Endothelial cell of umbilical vein (primary cell): ENCODE data around the gene AUTS2. TPM values are rescaled to one million over a fixed set of nuclear protein-coding genes. Genes with fewer than 3 reads are reported as not detected.

Source experiments
- BruUV-seq: library from RNA; stranded (reverse); fragments of 400-500 nt; replicated peaks from 2 replicates; lab custom pipeline; 2021; lab: Mats Ljungman, UMichigan
- CTCF ChIA-PET: fragments of 300-600, 350-600 bp; sonication (Branson Sonifier 250); formaldehyde crosslinking; loops from one replicate; lab custom pipeline; 2021; ENCODE audit warnings: antibody characterized with exemption, inconsistent platforms; lab: Charles Lee
- POLR2A ChIA-PET: fragments of 300-600, 350-600 bp; sonication (Branson Sonifier 250); formaldehyde crosslinking; loops from one replicate; lab custom pipeline; 2021; ENCODE audit warnings: antibody characterized with exemption, inconsistent platforms; lab: Charles Lee
- DNase-seq: peaks from one replicate; pipeline ENCODE4 v3.0.0-alpha.2; 2011; ENCODE audit warnings: low read depth, low spot score
- FAIRE-seq: peaks from 2 replicates; lab custom pipeline; 2011; peaks lifted over from hg19 to GRCh38; lab: Jason Lieb, UNC
- H2AFZ ChIP-seq: 2 replicates; pipeline ENCODE4 v1.6.0; 2012; ENCODE audit warnings: low read depth, low read length, control low read depth, inconsistent platforms
- H3K27ac ChIP-seq: 2 replicates; pipeline ENCODE4 v1.5.1; 2011; ENCODE audit warnings: low read depth, mild to moderate bottlenecking, control low read depth, low read length, moderate library complexity; ENCODE audit not compliant: insufficient read depth
- H3K27me3 ChIP-seq, 2 experiments: 2 replicates each; pipeline versions ENCODE4 v1.6.0 to v1.6.1; 2011; ENCODE audit warnings: low read length in 2 of 2, mixed read lengths in 1 of 2; ENCODE audit not compliant: control insufficient read depth in 2 of 2, insufficient read depth in 2 of 2
- H3K36me3 ChIP-seq, 2 experiments: 2 replicates in 1 of 2; 3 replicates in 1 of 2; pipeline ENCODE4 v1.5.1; 2011; ENCODE audit warnings: low read length in 2 of 2, mild to moderate bottlenecking in 1 of 2, moderate library complexity in 1 of 2; ENCODE audit not compliant: control insufficient read depth in 2 of 2, insufficient read depth in 2 of 2; ENCODE audit errors: extremely low read depth in 1 of 2
- H3K4me1 ChIP-seq: 3 replicates; pipeline ENCODE4 v1.5.1; 2011; ENCODE audit warnings: mild to moderate bottlenecking, low read length; ENCODE audit not compliant: control insufficient read depth, insufficient read depth; ENCODE audit errors: extremely low read depth
- H3K4me2 ChIP-seq: 2 replicates; pipeline ENCODE4 v1.6.1; 2011; ENCODE audit warnings: low read length, control low read depth, mixed read lengths; ENCODE audit not compliant: insufficient read depth
- H3K4me3 ChIP-seq, 3 experiments: fragments of 200-600 bp in 1 of 3; sonication (generic), shearing (Covaris generic) in 1 of 3; replicated peaks in 1 of 3; 2 replicates each; pipeline ENCODE4 v1.5.1; 2011 to 2016; ENCODE audit warnings: control low read depth in 3 of 3, low read length in 3 of 3, mild to moderate bottlenecking in 2 of 3, inconsistent platforms in 1 of 3, low read depth in 1 of 3, moderate library complexity in 1 of 3; ENCODE audit not compliant: insufficient read depth in 1 of 3
- H3K79me2 ChIP-seq: 2 replicates; pipeline ENCODE4 v1.6.0; 2012; ENCODE audit warnings: low read length, inconsistent platforms; ENCODE audit not compliant: control insufficient read depth, insufficient read depth
- H3K9ac ChIP-seq: replicated peaks from 2 replicates; pipeline ENCODE3; 2011; ENCODE audit warnings: low read length, control low read depth; ENCODE audit not compliant: insufficient read depth; ENCODE audit errors: extremely low read depth
- H3K9me1 ChIP-seq: replicated peaks from 3 replicates; pipeline ENCODE4 v1.6.0; 2011; ENCODE audit warnings: mild to moderate bottlenecking, low read length; ENCODE audit not compliant: control insufficient read depth, insufficient read depth; ENCODE audit errors: extremely low read depth
- H3K9me3 ChIP-seq: replicated peaks from 2 replicates; pipeline ENCODE4 v1.5.1; 2012; ENCODE audit warnings: low read length, inconsistent platforms; ENCODE audit not compliant: control insufficient read depth, insufficient read depth
- H4K20me1 ChIP-seq: replicated peaks from 2 replicates; pipeline ENCODE3; 2011; ENCODE audit warnings: mild to moderate bottlenecking, low read length; ENCODE audit not compliant: control insufficient read depth, insufficient read depth; ENCODE audit errors: extremely low read depth
- EZH2 ChIP-seq: IDR thresholded peaks from 2 replicates; pipeline ENCODE4 v1.6.1; 2012; ENCODE audit warnings: borderline replicate concordance, low read depth, mild to moderate bottlenecking, moderate library complexity, low read length, inconsistent platforms; ENCODE audit not compliant: severe bottlenecking
- FOS ChIP-seq: IDR thresholded peaks from 2 replicates; pipeline ENCODE4 v1.6.1; 2011; ENCODE audit warnings: mild to moderate bottlenecking, low read length, moderate library complexity, borderline replicate concordance; ENCODE audit not compliant: insufficient read depth
- GATA2 ChIP-seq: IDR thresholded peaks from 2 replicates; pipeline ENCODE4 v1.7.0; 2011; ENCODE audit warnings: low read depth, mild to moderate bottlenecking, moderate library complexity, mixed read lengths, low read length; ENCODE audit not compliant: insufficient read length, insufficient read depth
- JUN ChIP-seq: IDR thresholded peaks from 2 replicates; pipeline ENCODE4 v1.6.1; 2011; ENCODE audit warnings: borderline replicate concordance, low read depth; ENCODE audit not compliant: insufficient read length, insufficient read depth
- MYC ChIP-seq: IDR thresholded peaks from one replicate; pipeline ENCODE4 v1.6.1; 2011; ENCODE audit warnings: mild to moderate bottlenecking, low read depth, low read length
- POLR2A ChIP-seq: IDR thresholded peaks from 2 replicates; pipeline ENCODE4 v1.6.1; 2012; ENCODE audit warnings: low read depth, mild to moderate bottlenecking, control low read depth, low read length
- POLR2AphosphoS5 ChIP-seq: IDR thresholded peaks from 2 replicates; pipeline ENCODE4 v1.6.1; 2012; ENCODE audit warnings: low read depth, mild to moderate bottlenecking, control low read depth, low read length, moderate library complexity; ENCODE audit not compliant: insufficient read depth
- dilution Hi-C: fragments of 300-500 bp; cut with MboI; formaldehyde crosslinking; loops from one replicate; pipeline ENCODE4 v1.15.0; 2019; ENCODE audit warnings: low sequenced_read_pairs; ENCODE audit not compliant: extremely low pct_ligation_motif_present
- intact Hi-C: fragments of 100-400 bp; cut with micrococcal nuclease; formaldehyde crosslinking; loops from one replicate; pipeline ENCODE4 v1.10.0; 2022
- polyA plus RNA-seq, 4 experiments: library from polyadenylated mRNA; depleted of rRNA in 3 of 4; stranded (reverse) in 3 of 4; unstranded in 1 of 4; fragments of >200 nt; gene quantifications; 2 replicates each; pipeline versions ENCODE4 v1.2.1 to v1.2.3, GENCODE V29; 2011 to 2012; ENCODE audit warnings: missing spikeins in 1 of 4
- total RNA-seq: library from RNA; stranded (reverse); gene quantifications from 2 replicates; pipeline ENCODE4 v1.2.3, GENCODE V29; 2021
- TF ChIP-seq, protein P1 (sequence below): IDR thresholded peaks from 2 replicates; pipeline ENCODE4 v1.6.1; 2011; ENCODE audit not compliant: insufficient read depth, insufficient read length
- TF ChIP-seq, protein P2 (sequence below), 2 donors: IDR thresholded peaks; 1 replicate in 1 of 2; 2 replicates in 1 of 2; pipeline ENCODE4 v1.5.1; 2011; ENCODE audit warnings: low read length in 2 of 2, mild to moderate bottlenecking in 2 of 2, moderate library complexity in 2 of 2, control low read depth in 1 of 2, inconsistent platforms in 1 of 2, low read depth in 1 of 2; ENCODE audit not compliant: insufficient read depth in 1 of 2; ENCODE audit errors: extremely low read depth in 1 of 2

The AUTS2 gene
- total and polyA plus RNA-seq, 2 donors (not counting 3 experiments of a cell fraction or from before 2014, with no cell fraction given), result 0.59 to 8.0 TPM

DNA sequence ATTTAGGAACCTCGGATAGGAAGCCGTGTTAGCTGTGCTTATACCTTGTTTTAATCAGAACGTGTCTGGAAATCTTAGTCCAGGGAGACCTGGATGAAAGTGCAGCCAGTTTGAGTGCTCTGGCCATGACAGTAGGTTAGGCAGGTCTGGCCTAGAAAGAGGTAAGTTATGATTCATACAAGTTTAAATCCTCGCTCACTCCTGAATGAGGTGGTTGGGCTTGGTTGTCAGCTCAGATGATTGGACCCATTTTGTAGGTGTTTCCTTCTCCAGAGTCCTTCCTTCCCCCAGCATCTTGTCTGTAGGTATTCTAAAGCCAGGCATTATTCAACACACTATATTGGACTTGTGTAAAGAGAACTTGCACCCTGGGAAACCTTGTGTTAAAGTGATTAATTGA lies 971.8 kb downstream of the AUTS2 start:
- Histone ChIP-seq H3K79me2 (no peaks in the 10 kb centered on the region), H4K20me1 (no peaks in the 10 kb centered on the region), H3K9me3 (peaks cover 2% of the 10 kb centered on the region), H3K4me2 (no peak overlapping the region), H3K9me1 (no peaks in the 10 kb centered on the region), H3K9ac (no peak overlapping the region), H3K4me3 (no peak overlapping the region), H3K4me1 (no peaks in the 10 kb centered on the region), H2AFZ (no peak overlapping the region), H3K27me3 (no peaks in the 10 kb centered on the region), H3K27ac (no peak overlapping the region), H3K36me3 (no peaks in the 10 kb centered on the region)
- POLR2A ChIA-PET, result no interaction called here
- no peak for FAIRE-seq
- CTCF ChIA-PET, result no interaction called here
- BruUV-seq, result no TSS peak
- intact Hi-C loops, result no loop called here
- dilution Hi-C loops, result no loop called here
- no peak for TF ChIP-seq POLR2A
- TF ChIP-seq, protein P1, sequence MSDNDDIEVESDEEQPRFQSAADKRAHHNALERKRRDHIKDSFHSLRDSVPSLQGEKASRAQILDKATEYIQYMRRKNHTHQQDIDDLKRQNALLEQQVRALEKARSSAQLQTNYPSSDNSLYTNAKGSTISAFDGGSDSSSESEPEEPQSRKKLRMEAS, result no peak
- TF ChIP-seq JUN, result no peak
- TF ChIP-seq, protein P2, sequence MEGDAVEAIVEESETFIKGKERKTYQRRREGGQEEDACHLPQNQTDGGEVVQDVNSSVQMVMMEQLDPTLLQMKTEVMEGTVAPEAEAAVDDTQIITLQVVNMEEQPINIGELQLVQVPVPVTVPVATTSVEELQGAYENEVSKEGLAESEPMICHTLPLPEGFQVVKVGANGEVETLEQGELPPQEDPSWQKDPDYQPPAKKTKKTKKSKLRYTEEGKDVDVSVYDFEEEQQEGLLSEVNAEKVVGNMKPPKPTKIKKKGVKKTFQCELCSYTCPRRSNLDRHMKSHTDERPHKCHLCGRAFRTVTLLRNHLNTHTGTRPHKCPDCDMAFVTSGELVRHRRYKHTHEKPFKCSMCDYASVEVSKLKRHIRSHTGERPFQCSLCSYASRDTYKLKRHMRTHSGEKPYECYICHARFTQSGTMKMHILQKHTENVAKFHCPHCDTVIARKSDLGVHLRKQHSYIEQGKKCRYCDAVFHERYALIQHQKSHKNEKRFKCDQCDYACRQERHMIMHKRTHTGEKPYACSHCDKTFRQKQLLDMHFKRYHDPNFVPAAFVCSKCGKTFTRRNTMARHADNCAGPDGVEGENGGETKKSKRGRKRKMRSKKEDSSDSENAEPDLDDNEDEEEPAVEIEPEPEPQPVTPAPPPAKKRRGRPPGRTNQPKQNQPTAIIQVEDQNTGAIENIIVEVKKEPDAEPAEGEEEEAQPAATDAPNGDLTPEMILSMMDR (IDR thresholded peaks at IDR 0.05; ENCODE audit: extremely low read depth in 1 of 2, insufficient read depth in 1 of 2, low read depth in 1 of 2, low read length in 2 of 2), result no peak
- TF ChIP-seq MYC, result no peak
- TF ChIP-seq GATA2, result no peak
- TF ChIP-seq EZH2, result no peak
- TF ChIP-seq POLR2AphosphoS5, result no peak
- no peak for TF ChIP-seq FOS
- no peak for DNase-seq
